Heart left ventricle (tissue), 16 donors: Measurements from ENCODE around the gene KLHL5. TPM values are rescaled to one million over a fixed set of nuclear protein-coding genes. Genes with fewer than 3 reads are reported as not detected.

Experiments used
- ATAC-seq, 4 donors: fragments of 200-7000 bp; cut with Tn5 transposase; one replicate each; pipeline ENCODE4 v1.9.1; 2020 to 2022; ENCODE audit warnings: moderate library complexity in 4 of 4, mild to moderate bottlenecking in 3 of 4, moderate number of reproducible peaks in 1 of 4
- DNase-seq, 5 donors: peaks; one replicate each; pipeline ENCODE4 v3.0.0-alpha.2; 2020
- H3K27ac ChIP-seq, 12 donors: fragments of 200-600 bp; sonication (generic) in 4 of 12; one replicate each; pipeline versions ENCODE4 v1.5.0 to v1.8.0; 2016 to 2022; ENCODE audit warnings: mild to moderate bottlenecking in 2 of 12
- H3K27me3 ChIP-seq, 9 donors: fragments of 200-600 bp; sonication (generic) in 2 of 9; one replicate each; pipeline versions ENCODE4 v1.5.1 to v1.8.0; 2016 to 2022; ENCODE audit warnings: mild to moderate bottlenecking in 3 of 9
- H3K36me3 ChIP-seq, 9 donors: fragments of 200-600 bp; sonication (generic) in 2 of 9; one replicate each; pipeline versions ENCODE4 v1.5.0 to v1.8.0; 2018 to 2022; ENCODE audit warnings: mild to moderate bottlenecking in 2 of 9
- H3K4me1 ChIP-seq, 12 donors: fragments of 200-600 bp; sonication (generic) in 4 of 12; one replicate each; pipeline versions ENCODE4 v1.5.0 to v1.8.0; 2016 to 2022; ENCODE audit warnings: mild to moderate bottlenecking in 3 of 12
- H3K4me3 ChIP-seq, 12 donors: fragments of 200-600 bp; sonication (generic) in 4 of 12; one replicate each; pipeline versions ENCODE4 v1.5.0 to v1.8.0; 2017 to 2022; ENCODE audit warnings: mild to moderate bottlenecking in 9 of 12, moderate library complexity in 4 of 12
- H3K9me3 ChIP-seq, 12 donors: fragments of 200-600 bp; sonication (generic) in 4 of 12; one replicate each; pipeline versions ENCODE4 v1.5.0 to v1.8.0; 2016 to 2022; ENCODE audit warnings: mild to moderate bottlenecking in 1 of 12
- POLR2A ChIP-seq, 2 donors: fragments of 450-650 bp; IDR thresholded peaks; one replicate each; pipeline ENCODE4 v1.6.1; 2017; ENCODE audit warnings: antibody characterized with exemption in 2 of 2, mild to moderate bottlenecking in 2 of 2, moderate library complexity in 2 of 2
- WGBS, 4 donors: extraction: QIAGEN DNeasy Blood & Tissue Kit in 2 of 4; methylation state at CpG; one replicate each; pipeline versions ENCODE4 v1.1.5 to v1.1.7; 2013 to 2018; 5-methylcytosine and 5-hydroxymethylcytosine counted together
- intact Hi-C, 10 donors: fragments of 100-400 bp; cut with DNase I; formaldehyde crosslinking; loops; one replicate each; pipeline versions ENCODE4 v1.11.1 to v1.14.2; 2022
- polyA plus RNA-seq, 2 donors: library from polyadenylated mRNA; stranded (reverse); fragments of 200-250 nt; gene quantifications; one replicate each; pipeline ENCODE4 v1.2.3, GENCODE V29; 2013
- total RNA-seq, 9 donors: library from RNA; depleted of rRNA in 2 of 9; stranded (reverse); fragments of >200 nt in 2 of 9; fragmentation: NEBNext Ultra II Directional in 3 of 9; extraction: Animal tissue kit (Norgen Biotek cat#: 25700) in 3 of 9; gene quantifications; one replicate each; pipeline versions ENCODE4 v1.1.0 to v1.2.4, GENCODE V29; 2016 to 2023
- TF ChIP-seq, protein P1 (sequence below), 12 donors: fragments of 200-600 bp; sonication (generic) in 4 of 12; IDR thresholded peaks; one replicate each; pipeline versions ENCODE4 v1.5.0 to v1.8.0; 2018 to 2022; ENCODE audit warnings: antibody characterized with exemption in 12 of 12, mild to moderate bottlenecking in 5 of 12
- donor health status: ischemic (EF 13 %, LVEDD 7.1; RV severe dilation, severe dysfunction).
- donor health status: healthy with polysubstance abuse.
- donor health status: DM: no; HTN: yes; CAD: no.
- donor health status: DM: no; HTN: no; CAD: no.
- donor health status: ischemic (EF 25% LVEDD 6.9; RV normal size, moderate dysfunction).
- donor health status: ischemic (EF 25% LVEDD 5.7; RV mildly dilated, moderate dysfunction).
- donor health status: healthy.
- donor health status: DM: yes; HTN: yes; CAD: no.
- donor health status: ischemic (EF 35%, LVEDD 5.7; RV mildly dilated, moderate dysfunction).
- donor health status: nonischemic (EF 11% LVEDD 7.7; RV severe dilation, severe dysfunction).
- donor health status: DM: yes; HTN: yes; CAD: no.
- donor health status: PGD.
- donor health status: ischemic (EF 29% LVEDD 5.4; RV normal size, mild dysfunction).
- donor health status: nonischemic (EF 23%, LVEDD 6.1; RV moderate dilation, normal function).

The KLHL5 gene
- total and polyA plus RNA-seq, 11 donors = 3.3 to 28.5 (median 12.6) TPM

DNA sequence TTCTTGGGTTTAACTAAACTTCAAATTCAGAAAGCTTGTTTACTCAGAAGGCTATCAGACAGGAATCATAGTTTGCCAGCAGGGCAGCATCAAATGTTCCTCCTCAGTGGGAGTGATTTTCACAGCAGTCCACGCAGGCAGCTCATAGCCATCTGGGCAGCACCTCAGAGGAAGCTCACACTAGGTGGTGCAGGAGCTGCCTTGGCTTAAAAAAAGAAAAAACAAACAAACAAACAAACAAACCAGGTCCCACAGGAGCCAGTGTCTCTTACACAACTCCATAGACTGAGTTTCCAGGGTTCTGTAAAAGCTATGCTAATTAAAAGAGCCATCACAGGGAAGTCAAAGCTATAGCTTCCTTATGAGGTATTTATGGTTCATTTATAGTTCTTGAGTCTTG, 10.5 kb upstream of the KLHL5 start:
- no peak for DNase-seq
- ATAC-seq = no peak
- TF ChIP-seq POLR2A (IDR thresholded peaks at IDR 0.05) = no peak
- TF ChIP-seq, protein P1, sequence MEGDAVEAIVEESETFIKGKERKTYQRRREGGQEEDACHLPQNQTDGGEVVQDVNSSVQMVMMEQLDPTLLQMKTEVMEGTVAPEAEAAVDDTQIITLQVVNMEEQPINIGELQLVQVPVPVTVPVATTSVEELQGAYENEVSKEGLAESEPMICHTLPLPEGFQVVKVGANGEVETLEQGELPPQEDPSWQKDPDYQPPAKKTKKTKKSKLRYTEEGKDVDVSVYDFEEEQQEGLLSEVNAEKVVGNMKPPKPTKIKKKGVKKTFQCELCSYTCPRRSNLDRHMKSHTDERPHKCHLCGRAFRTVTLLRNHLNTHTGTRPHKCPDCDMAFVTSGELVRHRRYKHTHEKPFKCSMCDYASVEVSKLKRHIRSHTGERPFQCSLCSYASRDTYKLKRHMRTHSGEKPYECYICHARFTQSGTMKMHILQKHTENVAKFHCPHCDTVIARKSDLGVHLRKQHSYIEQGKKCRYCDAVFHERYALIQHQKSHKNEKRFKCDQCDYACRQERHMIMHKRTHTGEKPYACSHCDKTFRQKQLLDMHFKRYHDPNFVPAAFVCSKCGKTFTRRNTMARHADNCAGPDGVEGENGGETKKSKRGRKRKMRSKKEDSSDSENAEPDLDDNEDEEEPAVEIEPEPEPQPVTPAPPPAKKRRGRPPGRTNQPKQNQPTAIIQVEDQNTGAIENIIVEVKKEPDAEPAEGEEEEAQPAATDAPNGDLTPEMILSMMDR (IDR thresholded peaks at IDR 0.05) = no peak
- Histone ChIP-seq H3K36me3 (no peaks in the 10 kb centered on the region), H3K4me1 (peaks cover 0 to 40% (median 16%) of the 10 kb centered on the region in 12 donors), H3K27me3 (no peaks in the 10 kb centered on the region), H3K27ac (no peak overlapping the region), H3K4me3 (no peak overlapping the region), H3K9me3 (no peaks in the 10 kb centered on the region)
- intact Hi-C loops = no loop called here
- WGBS, 4 donors = 69 to 85% (median 79%) methylated on average over 1 of the region's 1 CpG

DNA sequence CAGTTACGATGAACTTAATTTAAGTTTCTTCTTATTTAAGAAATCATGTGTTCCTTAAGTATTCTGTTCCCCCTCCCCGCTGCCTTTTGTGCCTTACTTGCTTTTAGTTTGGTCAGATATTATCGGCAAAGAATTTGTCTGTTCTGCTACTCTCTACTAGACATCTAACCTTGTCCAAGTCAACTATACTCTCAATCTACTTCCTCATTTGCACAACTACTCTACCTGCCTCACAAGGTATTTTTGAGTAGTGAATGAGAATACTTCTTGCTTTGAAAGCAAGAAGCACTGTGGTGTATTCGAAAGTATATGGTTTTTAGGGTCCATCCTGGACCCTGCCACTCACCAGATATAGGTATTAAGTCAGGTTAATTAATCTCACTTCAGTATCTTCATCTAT, 8.0 kb upstream of the KLHL5 start:
- Histone ChIP-seq H3K9me3 (no peaks in the 10 kb centered on the region), H3K27me3 (no peaks in the 10 kb centered on the region), H3K36me3 (no peaks in the 10 kb centered on the region), H3K4me1 (peaks cover 0 to 16% (median under 1%) of the 10 kb centered on the region in 12 donors), H3K27ac (no peak overlapping the region), H3K4me3 (no peak overlapping the region)
- TF ChIP-seq POLR2A (IDR thresholded peaks at IDR 0.05) = no peak
- TF ChIP-seq, protein P1 (IDR thresholded peaks at IDR 0.05) = no peak
- no peak for ATAC-seq
- 96 to 97% (median 96%) methylated on average over 4 of the region's 4 CpGs for WGBS, 4 donors
- intact Hi-C loops = no loop called here
- DNase-seq = no peak

DNA sequence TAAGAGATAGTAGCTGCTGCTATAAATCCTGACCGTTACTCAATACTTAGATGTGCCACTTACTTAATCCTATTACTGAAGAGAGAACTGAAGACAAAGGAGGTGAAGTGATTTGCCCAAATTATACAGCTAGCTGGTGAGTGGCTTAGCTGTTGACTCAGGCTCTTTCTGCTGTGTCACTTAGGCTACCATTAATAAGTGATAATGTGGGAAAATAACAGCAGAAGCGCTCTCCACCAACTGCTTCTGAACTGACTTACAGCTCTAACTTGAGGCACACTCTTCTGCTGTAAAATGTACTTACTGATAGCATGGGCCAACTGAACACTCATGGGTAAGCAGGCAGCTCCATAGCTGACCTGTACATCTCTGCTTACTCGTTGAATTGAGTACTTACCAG, 7.5 kb upstream of the KLHL5 start:
- H3K27ac ChIP-seq = no peak overlapping the region
- no peak overlapping the region for H3K4me3 ChIP-seq
- H3K27me3 ChIP-seq = no peaks in the 10 kb centered on the region
- no peaks in the 10 kb centered on the region for H3K36me3 ChIP-seq
- no peaks in the 10 kb centered on the region for H3K9me3 ChIP-seq
- TF ChIP-seq POLR2A (IDR thresholded peaks at IDR 0.05) = no peak
- TF ChIP-seq, protein P1 (IDR thresholded peaks at IDR 0.05) = no peak
- DNase-seq (no peak), ATAC-seq (no peak)
- WGBS, 4 donors = 78 to 87% (median 86%) methylated on average over 3 of the region's 3 CpGs
- intact Hi-C loops = no loop called here
- H3K4me1 ChIP-seq = peaks cover 0 to 12% (median 0%) of the 10 kb centered on the region in 12 donors

DNA sequence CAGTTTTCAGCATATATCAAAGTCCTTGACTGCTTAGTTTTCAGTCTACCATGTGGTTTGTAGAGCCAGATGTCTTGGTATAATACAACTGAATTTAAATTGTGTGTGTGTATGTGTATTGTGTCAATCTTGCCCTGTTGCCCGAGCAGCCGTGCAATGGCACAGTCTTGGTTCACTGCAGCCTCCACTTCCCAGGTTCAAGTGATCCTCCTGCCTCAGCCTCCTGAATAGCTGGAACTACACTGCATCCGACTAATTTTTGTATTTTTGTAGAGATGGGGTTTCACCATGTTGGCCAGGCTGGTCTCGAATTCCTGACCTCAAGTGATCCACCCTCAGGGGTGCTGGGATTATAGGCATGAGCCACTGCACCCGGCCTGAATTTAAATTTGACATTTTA, 6.0 kb upstream of the KLHL5 start:
- ATAC-seq (no peak), DNase-seq (no peak)
- TF ChIP-seq, protein P1 (IDR thresholded peaks at IDR 0.05) = no peak
- TF ChIP-seq POLR2A (IDR thresholded peaks at IDR 0.05) = no peak
- 96 to 99% (median 98%) methylated on average over 5 of the region's 5 CpGs for WGBS, 4 donors
- intact Hi-C loops = no loop called here
- Histone ChIP-seq H3K36me3 (no peaks in the 10 kb centered on the region), H3K4me3 (no peak overlapping the region), H3K27me3 (no peaks in the 10 kb centered on the region), H3K4me1 (peaks cover 0 to 10% (median 0%) of the 10 kb centered on the region in 12 donors), H3K27ac (no peak overlapping the region), H3K9me3 (no peaks in the 10 kb centered on the region)
